ENCODE measurements around the gene CYSTM1.

The CYSTM1 gene, protein sequence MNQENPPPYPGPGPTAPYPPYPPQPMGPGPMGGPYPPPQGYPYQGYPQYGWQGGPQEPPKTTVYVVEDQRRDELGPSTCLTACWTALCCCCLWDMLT
- total RNA-seq = 34.7 to 119 (median 62.1) reads per million in 18 experiments

- peak; percentile 88 to 95 for DNase-seq
These were observed at the start of gene CYSTM1 for GRCh38 chr5:140174465-140175366. Gene CYSTM1 (plus strand): TSS chr5:140175188. CDS start chr5:140194466, 19,278 bp downstream.

GRCh38 chr5:140125637-140126036 lies 49.4 kb upstream of the CYSTM1 start, which contains the start of gene IGIP:
Gene IGIP (plus strand): TSS chr5:140125937. CDS start chr5:140128477, 2,540 bp downstream.
- DNase-seq = no peak

- no peak for DNase-seq
These were observed 48.5 kb upstream of the CYSTM1 start for GRCh38 chr5:140126315-140127012.

DNA sequence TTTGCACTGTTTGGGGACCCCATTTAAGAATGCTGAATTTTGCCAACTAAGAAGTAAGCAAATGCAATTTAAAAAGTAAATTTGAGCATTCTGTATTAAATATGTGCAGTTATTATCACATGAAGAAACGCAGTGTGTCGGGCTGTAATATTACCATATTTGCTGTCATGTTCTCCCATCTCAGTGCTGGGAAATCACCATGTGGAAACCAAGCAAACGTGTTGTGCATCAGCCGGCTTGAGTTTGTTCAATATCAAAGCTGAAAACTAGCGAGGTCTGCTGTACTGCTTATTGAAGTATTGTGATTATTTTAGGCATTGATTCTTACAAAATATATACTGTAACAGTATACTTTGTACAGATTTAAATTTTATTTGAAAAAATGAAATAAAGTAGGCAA lies 46.6 kb upstream of the CYSTM1 start:
- no peak for DNase-seq

- no peak for DNase-seq
These were observed 43.8 kb upstream of the CYSTM1 start for GRCh38 chr5:140130949-140131733.

GRCh38 chr5:140131967-140132409 lies 43.0 kb upstream of the CYSTM1 start:
- DNase-seq = peak; percentile 53 to 60

- DNase-seq = no peak
These were observed 41.3 kb upstream of the CYSTM1 start for GRCh38 chr5:140133514-140134167.

- DNase-seq = no peak
These were observed 40.6 kb upstream of the CYSTM1 start for GRCh38 chr5:140134277-140134935.

- no peak for DNase-seq
These were observed 39.9 kb upstream of the CYSTM1 start for GRCh38 chr5:140135127-140135526.

DNA sequence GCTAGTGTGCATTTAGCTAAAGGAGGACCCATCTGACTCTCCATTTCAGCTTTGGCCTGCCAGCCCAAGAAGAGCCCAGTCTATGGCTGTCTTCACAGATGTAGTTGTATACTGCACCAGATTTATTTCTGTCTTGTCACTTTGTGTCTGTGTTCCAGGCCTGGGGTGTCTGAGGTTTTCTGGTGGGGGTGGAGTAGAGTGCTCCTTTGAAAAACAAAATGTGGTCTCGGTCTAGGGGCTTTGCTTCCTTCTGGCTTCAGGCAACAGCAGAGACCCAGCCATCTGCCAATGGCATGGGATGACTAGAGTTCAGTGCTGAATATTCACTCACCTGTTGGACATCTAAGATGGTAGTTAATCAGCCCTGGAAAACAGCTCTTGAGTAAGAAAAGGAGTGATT lies 38.4 kb upstream of the CYSTM1 start:
- DNase-seq = no peak

DNA sequence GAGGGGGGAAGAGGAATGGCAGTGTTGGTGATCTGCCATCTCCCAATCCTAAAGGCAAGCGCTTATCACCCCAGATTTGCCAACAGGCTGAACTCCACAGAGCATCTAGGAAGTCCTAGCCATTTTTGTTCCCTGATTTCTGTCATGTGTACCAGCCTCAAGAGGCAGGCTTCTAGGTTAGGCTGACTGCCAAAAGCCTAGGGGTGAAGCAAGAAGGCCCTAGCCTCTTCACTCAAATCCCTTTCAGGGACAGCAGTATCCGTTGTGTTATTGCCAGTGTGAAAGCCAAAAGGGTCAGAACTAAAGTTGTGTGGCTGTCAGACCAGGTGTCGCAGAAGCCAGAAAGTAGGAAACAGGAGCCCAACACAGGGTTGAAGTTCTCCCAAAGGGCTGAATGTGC lies 34.6 kb upstream of the CYSTM1 start:
- no peak for DNase-seq

DNA sequence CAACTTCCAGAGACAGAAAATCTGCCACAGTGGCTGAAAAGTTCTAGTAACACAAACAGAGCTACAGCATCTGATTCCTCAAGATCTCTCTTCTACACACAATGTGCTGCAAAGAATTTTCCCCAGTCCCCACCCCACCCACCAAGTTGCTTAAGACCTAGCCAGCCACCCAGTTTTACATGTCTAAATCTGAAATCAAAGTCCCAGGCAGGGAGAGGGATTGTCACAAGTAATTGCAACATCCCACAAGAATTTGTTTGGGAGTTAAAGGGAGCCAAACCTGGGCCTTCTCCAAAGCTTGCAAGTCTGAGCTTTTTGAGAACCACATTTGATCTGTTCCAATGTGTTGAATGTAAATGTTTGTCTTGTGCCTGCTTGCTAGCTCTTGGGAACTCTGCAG lies 33.7 kb upstream of the CYSTM1 start:
- DNase-seq = no peak

DNA sequence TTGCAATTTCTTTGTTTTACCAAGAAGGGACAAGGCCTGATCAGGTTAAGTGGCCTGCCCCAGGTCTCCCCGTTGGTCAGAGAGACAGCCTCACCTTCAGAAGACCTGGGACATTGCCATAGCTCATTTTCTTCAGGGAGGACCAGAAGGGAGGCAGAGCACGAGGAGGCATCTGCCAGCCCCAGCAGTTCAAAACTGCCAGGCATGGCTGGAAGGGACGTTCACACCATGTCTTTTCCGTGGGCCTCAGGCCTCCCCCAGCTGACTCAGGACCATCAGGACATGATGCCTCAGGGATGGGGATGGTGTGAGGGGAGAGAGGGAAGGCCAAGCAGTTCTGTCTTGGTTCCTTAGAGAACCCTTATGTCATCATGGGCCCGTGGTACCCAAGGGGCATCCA lies 32.7 kb upstream of the CYSTM1 start:
- no peak for DNase-seq

GRCh38 chr5:140142856-140143255 lies 32.1 kb upstream of the CYSTM1 start:
- DNase-seq = no peak

DNA sequence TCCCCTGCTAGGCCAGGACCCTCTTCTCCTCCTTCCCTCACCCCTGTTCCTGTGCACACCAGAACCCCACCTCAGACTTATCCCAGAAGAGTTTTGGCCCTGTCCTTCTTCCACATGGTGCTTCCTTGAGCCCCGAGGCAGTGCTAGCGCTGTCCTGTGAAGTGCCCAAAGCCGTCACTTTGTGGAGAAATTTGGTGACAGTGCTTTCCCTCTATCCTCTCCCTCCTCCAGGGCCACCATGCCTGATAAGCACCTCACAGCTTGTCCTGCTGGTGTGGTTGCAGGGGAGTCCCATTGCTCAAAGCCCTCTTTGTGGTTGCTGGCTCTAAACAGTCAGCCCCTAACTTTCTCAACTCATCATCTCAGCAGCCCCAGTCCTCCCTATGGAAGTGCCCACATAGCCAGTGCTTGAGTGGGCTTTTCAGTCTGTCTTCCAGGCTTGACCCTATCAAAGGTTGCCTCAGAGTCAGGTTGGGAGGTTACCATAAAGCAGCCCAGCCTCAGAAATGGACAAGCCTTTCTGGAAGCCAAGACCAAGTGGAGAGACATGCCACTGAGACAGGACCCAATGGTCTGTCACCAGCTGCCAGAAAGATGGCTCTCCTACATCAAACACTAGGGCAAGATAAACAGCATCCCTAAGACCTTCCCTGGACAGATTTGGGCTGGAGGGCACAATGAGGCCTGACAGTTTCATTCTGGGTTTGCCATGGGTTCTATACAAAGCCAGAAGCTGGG lies 31.3 kb upstream of the CYSTM1 start:
- no peak for DNase-seq

DNA sequence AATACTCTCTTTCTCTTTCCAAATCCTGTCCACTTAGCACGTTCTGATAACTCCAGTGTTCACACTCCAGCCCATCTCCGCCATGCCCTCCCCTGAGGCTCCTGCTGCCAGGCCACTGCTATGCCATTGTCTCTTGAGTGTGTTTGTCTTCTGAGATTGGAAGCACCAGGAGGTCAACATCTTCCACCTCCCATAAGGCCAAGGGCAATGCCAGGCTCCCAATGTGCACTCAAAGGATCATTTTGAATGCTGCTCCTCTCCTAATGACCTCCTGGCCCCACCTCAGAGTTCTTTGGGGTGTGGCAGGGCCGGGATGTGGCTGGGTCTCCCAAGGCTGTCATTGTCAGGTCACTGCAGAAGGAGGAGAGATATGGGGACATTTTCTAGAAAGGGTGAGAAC lies 29.7 kb upstream of the CYSTM1 start:
- no peak for DNase-seq

DNA sequence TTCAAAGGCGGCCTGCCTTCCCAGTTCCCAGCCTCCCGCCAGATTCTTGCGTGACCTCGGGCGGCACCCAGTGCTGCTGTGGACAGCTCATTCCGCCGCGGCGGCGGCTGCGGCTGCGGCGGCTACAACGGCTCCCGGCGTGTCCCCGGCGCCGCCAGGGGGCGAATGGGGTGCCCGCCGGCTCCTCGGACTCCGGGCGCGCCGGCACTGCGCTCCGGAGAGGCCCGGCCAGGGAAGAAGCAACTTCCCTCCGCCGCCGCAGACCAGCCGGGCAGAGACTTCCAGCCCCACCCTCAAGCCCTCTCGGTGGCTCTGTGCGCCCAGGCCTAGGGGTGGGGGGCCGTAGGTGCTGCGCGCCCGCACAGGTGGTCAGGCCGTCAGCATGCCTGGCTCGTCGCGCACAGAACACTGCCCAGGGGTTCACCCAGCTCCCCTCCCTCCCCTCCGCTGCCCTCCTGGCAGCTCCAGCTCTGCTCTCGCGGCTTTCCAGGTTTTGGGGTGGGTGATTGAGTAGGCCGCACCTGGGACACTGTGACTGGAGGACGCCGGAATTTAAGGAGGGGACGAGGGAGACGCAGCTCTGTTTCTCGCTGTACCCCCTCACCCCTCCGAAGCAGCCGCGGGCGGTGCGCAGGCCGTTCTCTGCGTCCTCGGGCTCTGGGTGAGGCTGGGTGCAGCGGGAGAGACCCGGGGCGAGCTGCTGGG lies 29.0 kb upstream of the CYSTM1 start:
- peak; percentile 76 to 84 for DNase-seq

DNA sequence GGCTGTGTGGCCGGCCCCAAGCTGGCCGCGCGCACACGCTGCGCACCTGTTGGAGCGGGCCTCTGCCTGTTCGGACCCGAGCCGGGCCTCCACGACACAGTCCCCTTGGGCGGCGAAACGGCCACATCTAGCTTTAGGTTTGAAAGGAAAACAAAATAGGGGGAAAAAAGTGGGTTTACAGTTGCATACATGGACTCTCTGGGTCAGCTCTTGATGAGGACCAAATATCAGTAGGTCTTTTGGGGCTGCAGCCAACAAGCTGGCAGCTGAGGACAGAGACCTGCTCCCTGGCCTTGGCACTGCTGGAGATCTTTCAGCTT lies 28.5 kb upstream of the CYSTM1 start:
- no peak for DNase-seq

- no peak for DNase-seq
These were observed 27.5 kb upstream of the CYSTM1 start for GRCh38 chr5:140147460-140147859.

- DNase-seq = no peak
These were observed 26.5 kb upstream of the CYSTM1 start for GRCh38 chr5:140148508-140148907.
